Measurements from ENCODE around the gene ACACA. TPM values are rescaled to one million over a fixed set of nuclear protein-coding genes. Genes with fewer than 3 reads are reported as not detected.

The ACACA gene
- total RNA-seq, 1 donor from 2014 or later, result 42.4 TPM

- intact Hi-C loops (cut with micrococcal nuclease), result no loop called here
- Mint-ChIP-seq H3K4me3 (no peak overlapping the region), H3K36me3 (ENCODE audit: low read depth) (peaks cover 61% of the 10 kb centered on the region), H3K4me1 (no peaks in the 10 kb centered on the region), H3K9me3 (no peaks in the 10 kb centered on the region), H3K27ac (no peak overlapping the region), H3K27me3 (no peaks in the 10 kb centered on the region)
- TF ChIP-seq, protein P1, sequence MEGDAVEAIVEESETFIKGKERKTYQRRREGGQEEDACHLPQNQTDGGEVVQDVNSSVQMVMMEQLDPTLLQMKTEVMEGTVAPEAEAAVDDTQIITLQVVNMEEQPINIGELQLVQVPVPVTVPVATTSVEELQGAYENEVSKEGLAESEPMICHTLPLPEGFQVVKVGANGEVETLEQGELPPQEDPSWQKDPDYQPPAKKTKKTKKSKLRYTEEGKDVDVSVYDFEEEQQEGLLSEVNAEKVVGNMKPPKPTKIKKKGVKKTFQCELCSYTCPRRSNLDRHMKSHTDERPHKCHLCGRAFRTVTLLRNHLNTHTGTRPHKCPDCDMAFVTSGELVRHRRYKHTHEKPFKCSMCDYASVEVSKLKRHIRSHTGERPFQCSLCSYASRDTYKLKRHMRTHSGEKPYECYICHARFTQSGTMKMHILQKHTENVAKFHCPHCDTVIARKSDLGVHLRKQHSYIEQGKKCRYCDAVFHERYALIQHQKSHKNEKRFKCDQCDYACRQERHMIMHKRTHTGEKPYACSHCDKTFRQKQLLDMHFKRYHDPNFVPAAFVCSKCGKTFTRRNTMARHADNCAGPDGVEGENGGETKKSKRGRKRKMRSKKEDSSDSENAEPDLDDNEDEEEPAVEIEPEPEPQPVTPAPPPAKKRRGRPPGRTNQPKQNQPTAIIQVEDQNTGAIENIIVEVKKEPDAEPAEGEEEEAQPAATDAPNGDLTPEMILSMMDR (IDR thresholded peaks at IDR 0.05), result no peak
- ChIA-PET CTCF (no interaction called here), POLR2A (no interaction called here)
- no peak for DNase-seq
- no peak for ATAC-seq (ENCODE audit: low read depth)
Measured at GRCh38 chr17:37109106-37109505, 297.5 kb downstream of the ACACA start.

- CTCF ChIA-PET, result no interaction called here
- Mint-ChIP-seq H3K27me3 (no peaks in the 10 kb centered on the region), H3K27ac (no peak overlapping the region)
Measured at GRCh38 chr17:37107406-37108083, 299.1 kb downstream of the ACACA start.

DNA sequence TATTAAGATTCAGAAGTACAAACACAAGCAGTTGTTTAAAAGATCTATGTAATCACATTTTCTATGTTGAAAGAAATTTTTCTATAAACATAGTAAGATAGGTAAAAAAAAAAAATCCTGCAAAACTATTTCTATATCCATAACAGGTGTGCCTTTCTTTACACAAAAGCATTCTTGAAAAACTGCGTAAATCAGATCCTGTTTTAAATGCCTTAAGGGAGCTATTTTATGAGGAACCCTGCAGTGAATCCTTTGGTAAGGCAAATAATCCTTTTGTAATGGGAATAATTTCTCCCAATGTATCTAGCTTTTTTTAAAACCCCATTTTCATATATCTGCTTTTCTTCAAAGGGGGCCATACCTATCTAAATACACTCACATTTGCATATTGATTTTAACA is 300.6 kb downstream of the ACACA start:
- Mint-ChIP-seq H3K4me1 (no peaks in the 10 kb centered on the region), H3K9me3 (no peaks in the 10 kb centered on the region), H3K4me3 (no peak overlapping the region), H3K36me3 (ENCODE audit: low read depth) (peaks cover 40% of the 10 kb centered on the region), H3K27me3 (no peaks in the 10 kb centered on the region), H3K27ac (no peak overlapping the region)
- ATAC-seq (ENCODE audit: low read depth) (no peak), DNase-seq (no peak)
- ChIA-PET CTCF (no interaction called here), POLR2A (no interaction called here)
- TF ChIP-seq, protein P1 (IDR thresholded peaks at IDR 0.05), result no peak
- intact Hi-C loops (cut with micrococcal nuclease), result no loop called here

More at GRCh38 chr17:37107406-37108083, 299.1 kb downstream of the ACACA start:
- POLR2A ChIA-PET, result no interaction called here
- intact Hi-C loops (cut with micrococcal nuclease), result no loop called here
- DNase-seq (no peak), ATAC-seq (ENCODE audit: low read depth) (no peak)
- Mint-ChIP-seq H3K4me3 (no peak overlapping the region), H3K4me1 (no peaks in the 10 kb centered on the region), H3K9me3 (no peaks in the 10 kb centered on the region), H3K36me3 (ENCODE audit: low read depth) (peaks cover 51% of the 10 kb centered on the region)
- TF ChIP-seq, protein P1 (IDR thresholded peaks at IDR 0.05), result no peak

- CTCF ChIA-PET, result no interaction called here
- POLR2A ChIA-PET, result no interaction called here
- H3K9me3 Mint-ChIP-seq, result no peaks in the 10 kb centered on the region
- intact Hi-C loops (cut with micrococcal nuclease), result no loop called here
- no peak overlapping the region for H3K4me3 Mint-ChIP-seq
- H3K4me1 Mint-ChIP-seq, result peaks cover 2% of the 10 kb centered on the region
- no peak overlapping the region for H3K27ac Mint-ChIP-seq
- TF ChIP-seq, protein P1 (IDR thresholded peaks at IDR 0.05), result no peak
- ATAC-seq (ENCODE audit: low read depth) (no peak), DNase-seq (no peak)
- no peaks in the 10 kb centered on the region for H3K27me3 Mint-ChIP-seq
- H3K36me3 Mint-ChIP-seq (ENCODE audit: low read depth), result peaks cover 27% of the 10 kb centered on the region
Measured at GRCh38 chr17:37103231-37103630, 303.4 kb downstream of the ACACA start.

DNA sequence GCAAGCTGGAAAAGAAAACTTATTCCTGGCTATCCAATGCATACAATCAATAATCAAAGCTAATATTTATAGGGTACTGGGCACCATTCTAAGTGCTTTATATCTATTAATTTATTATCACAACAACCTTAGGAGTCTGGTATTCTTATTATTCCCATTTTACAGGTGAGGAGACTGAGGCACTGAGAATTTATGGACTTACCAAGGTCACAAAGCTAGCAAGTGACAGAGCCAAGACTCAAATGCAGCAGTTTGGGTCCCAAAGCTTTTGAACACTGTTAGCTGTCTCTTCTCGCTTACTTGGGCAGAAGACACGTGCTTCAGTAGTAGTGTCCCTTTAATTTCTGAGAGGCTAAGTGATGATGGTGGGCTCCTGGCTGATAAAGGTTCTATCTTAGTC is 305.3 kb downstream of the ACACA start:
- TF ChIP-seq, protein P1 (IDR thresholded peaks at IDR 0.05), result no peak
- peaks cover 2% of the 10 kb centered on the region for H3K4me1 Mint-ChIP-seq
- intact Hi-C loops (cut with micrococcal nuclease), result no loop called here
- ATAC-seq (ENCODE audit: low read depth) (no peak), DNase-seq (no peak)
- no peaks in the 10 kb centered on the region for H3K27me3 Mint-ChIP-seq
- POLR2A ChIA-PET, result no interaction called here
- no peaks in the 10 kb centered on the region for H3K9me3 Mint-ChIP-seq
- H3K4me3 Mint-ChIP-seq, result no peak overlapping the region
- H3K36me3 Mint-ChIP-seq (ENCODE audit: low read depth), result peaks cover 39% of the 10 kb centered on the region
- CTCF ChIA-PET, result no interaction called here
- no peak overlapping the region for H3K27ac Mint-ChIP-seq
